Stimulated activated naive CD4-positive, alpha-beta T cell treated with Interleukin-2 at 50 U/mL for 16 hours (primary cell): ENCODE measurements around the gene FNDC3B.

ENCODE experiments used
- DNase-seq: peaks from one replicate; lab custom pipeline; 2025; lab: John Stamatoyannopoulos, UW

FNDC3B gene

DNA sequence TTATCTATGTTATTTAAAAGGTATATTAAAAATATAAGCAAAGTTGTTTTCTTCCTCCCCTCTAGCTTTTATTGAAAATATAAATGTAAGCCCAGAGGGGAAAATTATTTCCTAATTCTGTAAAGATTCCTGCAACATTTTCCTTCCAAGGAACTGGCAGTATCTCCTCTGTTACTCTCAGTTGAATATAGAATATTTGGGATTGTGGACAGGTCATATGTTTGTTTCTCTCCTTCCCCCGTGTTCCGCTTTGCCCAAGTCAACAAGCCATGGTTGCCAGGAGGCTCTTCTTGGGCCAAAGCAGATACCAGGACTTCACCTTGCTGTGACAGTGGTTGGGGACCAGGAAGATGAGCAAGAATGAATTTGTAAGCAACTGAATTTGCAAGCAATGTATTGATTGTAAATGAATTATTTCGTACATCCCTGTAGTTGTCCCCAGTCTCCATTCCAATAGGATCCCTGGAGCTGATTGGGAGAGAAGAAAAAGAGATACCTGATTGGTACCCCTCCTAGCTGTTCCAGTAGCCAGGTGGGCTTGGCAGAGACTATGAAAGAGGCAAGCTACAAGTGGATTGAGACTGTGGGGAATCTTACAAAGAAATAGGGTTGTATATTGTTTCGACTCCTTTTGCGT is 130.8 kb downstream of the FNDC3B start:
- no peak for DNase-seq

GRCh38 chr3:172170841-172171240 is 131.5 kb downstream of the FNDC3B start:
- no peak for DNase-seq

DNA sequence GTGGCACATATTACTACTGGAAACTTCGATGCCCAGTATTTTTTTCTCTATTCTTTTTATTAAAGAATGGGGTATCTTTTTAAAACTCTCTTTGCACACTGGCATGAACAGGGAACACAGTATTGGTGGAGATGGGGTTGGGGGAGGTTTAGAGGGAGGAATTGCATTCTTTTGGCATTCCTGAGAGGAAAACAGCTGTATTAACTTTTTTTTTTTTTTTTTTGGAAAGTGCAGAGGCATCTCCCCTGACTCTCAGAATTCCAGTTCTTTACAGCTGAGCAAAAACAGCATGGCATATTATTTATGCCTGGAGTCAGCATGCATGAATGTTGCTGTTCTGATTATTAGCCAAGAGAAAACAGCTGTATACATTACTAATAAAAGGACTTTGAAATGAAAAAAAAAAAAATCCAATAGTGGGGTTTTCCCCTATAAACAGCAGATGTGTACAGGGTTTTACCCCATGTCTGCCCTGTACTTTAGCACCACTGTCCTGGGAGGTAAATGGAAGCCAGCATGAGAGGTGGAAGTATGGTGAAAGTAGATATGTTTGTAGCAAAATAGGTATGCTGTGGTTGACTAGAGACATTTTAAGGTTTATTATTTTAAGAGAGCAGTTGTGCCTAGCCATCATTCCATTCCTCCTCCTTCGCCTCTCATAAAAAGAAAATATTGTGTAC is 132.2 kb downstream of the FNDC3B start:
- no peak for DNase-seq

GRCh38 chr3:172173316-172174254 is 134.2 kb downstream of the FNDC3B start:
- no peak for DNase-seq

- DNase-seq: no peak
These were observed 135.3 kb downstream of the FNDC3B start for GRCh38 chr3:172174513-172175253.

DNA sequence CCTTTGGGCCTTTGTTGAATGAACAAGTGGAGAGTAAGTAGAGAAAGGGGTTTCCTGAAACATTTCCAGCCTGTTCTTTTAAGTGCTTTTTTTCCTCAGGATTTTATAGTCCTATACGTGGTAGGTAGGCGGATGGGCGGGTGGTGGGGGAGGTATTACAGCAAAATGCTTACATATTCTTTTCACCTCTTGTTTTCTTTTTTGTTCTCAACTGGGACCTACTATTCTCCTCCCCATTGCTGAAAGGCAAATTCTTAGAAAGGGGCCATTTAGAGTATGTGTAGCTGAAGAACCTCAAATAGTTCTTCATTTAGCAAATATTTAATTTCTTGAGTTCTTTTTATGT is 135.8 kb downstream of the FNDC3B start:
- no peak for DNase-seq

DNA sequence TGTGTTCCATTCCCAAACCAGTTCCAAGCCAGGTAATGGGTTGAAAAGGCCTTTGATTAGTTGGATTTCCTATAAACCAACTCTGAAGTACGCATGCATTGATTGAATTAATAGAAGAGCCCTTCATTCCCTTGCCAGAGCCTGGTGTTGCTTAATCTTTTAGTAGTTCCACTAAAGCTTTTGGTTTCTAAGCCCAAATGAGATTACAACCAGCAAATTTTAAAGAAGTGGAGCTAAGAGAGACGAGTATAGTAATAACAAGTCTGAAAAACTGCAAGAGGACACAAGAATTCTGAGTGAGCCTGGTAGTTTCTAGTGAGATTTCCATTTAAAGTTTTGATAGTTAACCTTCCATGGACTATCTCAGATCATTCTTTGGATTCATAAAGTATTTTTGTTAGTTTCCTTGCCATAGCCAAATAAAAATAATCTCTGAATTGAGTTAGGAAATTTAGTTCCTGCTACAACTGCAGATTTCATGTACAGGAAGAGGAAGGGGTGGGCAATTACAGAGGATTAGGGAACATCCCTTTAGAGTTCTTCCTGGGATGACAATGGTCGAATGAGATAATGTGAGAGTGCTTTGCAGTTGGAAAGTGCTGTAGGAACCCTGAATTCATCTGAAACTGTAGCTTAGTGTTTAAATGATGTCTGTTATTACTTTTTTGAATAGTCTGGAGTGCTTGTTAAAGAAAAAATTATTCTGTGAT is 136.8 kb downstream of the FNDC3B start:
- no peak for DNase-seq

- no peak for DNase-seq
These were observed 137.7 kb downstream of the FNDC3B start for GRCh38 chr3:172177046-172177445.

GRCh38 chr3:172177803-172178316 is 138.5 kb downstream of the FNDC3B start:
- no peak for DNase-seq

- no peak for DNase-seq
These were observed 140.5 kb downstream of the FNDC3B start for GRCh38 chr3:172179680-172180399.

DNA sequence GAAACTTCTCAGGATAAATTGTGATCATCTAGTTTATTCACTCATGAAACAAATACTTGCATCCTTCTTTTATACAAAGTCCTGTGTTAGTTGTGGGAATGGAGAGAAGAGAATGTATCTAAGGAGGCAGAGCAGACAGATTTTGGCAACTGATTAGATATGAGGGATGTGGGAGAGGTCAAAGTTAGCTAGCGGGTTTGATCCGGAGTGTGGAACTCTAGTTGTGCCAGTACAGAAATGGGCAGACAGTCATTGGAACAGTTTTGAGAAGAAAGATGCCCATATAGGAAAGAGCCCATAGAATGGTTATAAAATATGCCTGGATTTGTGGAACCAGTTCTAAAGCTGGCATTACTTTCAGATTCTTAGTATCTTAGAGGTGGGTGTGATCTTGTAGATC is 141.1 kb downstream of the FNDC3B start:
- DNase-seq: no peak

GRCh38 chr3:172181932-172182586 is 142.7 kb downstream of the FNDC3B start:
- DNase-seq: no peak

- DNase-seq: no peak
These were observed 143.4 kb downstream of the FNDC3B start for GRCh38 chr3:172182797-172183196.

- no peak for DNase-seq
These were observed 144.9 kb downstream of the FNDC3B start for GRCh38 chr3:172184106-172184822.

GRCh38 chr3:172185907-172186306 is 146.5 kb downstream of the FNDC3B start:
- no peak for DNase-seq

- DNase-seq: no peak
These were observed 147.2 kb downstream of the FNDC3B start for GRCh38 chr3:172186607-172187006.

GRCh38 chr3:172187511-172187910 is 148.1 kb downstream of the FNDC3B start:
- DNase-seq: no peak

DNA sequence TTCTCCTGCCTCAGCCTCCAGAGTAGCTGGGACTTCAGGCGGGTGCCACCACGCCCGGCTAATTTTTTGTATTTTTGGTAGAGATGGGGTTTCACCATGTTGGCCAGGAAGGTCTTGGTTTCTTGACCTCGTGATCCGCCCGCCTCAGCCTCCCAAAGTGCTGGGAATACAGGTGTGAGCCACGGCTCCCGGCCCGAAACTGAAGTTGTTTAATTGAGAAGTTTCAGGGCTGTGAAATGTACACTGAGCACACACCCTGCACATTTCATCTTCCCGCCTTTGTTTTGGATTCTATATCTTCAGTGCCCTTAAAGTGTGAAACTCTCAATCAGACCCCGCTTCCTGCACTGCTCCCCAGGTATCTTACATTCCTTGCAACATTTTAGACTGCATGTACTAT is 149.1 kb downstream of the FNDC3B start:
- no peak for DNase-seq

- no peak for DNase-seq
These were observed 149.8 kb downstream of the FNDC3B start for GRCh38 chr3:172189213-172189612.
